Mucosa of gallbladder (tissue), 1 donor: ENCODE measurements around the gene SLCO2A1. TPM values are rescaled to one million over a fixed set of nuclear protein-coding genes. Genes with fewer than 3 reads are reported as not detected.

Source experiments
- DNase-seq: peaks from one replicate; pipeline ENCODE4 v3.0.0-alpha.2; 2020; ENCODE audit warnings: low spot score
- total RNA-seq: library from RNA; stranded (reverse); gene quantifications from one replicate; pipeline ENCODE4 v1.2.1, GENCODE V29; 2021
- donor health status: DM: no; HTN: no; CAD: no.

Gene SLCO2A1
- total RNA-seq, 1 donor from 2014 or later: 48.1 TPM

DNA sequence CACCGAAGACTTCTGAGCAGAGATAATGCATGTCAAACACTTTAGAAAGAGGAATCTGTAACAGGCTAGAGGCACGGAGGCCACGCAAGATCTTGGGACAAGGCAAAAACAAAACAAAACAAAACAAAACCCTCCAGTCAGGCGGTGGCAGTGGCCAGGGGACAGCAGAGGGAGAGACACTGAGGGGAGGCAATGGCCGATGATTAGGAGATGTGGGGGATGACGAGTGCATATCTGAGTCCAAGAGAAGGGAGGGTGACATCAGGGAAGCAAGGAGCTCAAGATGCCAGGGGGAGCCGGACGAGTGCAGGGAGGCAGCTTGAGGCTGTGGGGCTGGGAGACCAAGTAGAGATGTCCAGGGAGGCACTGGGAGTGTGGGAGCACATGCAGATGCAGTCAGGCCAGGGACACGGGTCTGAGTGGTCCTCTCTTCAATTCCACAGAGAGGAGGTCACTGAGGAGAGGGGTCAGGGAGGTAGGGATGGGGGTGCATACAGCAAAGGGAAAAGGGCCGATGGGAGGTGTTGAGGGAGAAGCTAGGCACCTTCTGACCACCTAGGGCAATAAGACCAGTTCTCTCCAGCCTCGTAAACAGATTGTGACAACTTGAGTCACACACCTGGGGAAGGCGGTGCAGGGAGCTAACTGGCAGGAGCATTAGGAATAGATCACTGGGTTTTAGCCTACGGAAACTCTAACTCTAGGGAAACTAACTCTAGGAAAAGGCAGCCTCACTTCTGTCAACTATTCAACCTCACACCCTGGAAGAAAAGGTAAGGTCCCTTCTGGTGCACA is 29.6 kb downstream of the SLCO2A1 start:
- DNase-seq: no peak

DNA sequence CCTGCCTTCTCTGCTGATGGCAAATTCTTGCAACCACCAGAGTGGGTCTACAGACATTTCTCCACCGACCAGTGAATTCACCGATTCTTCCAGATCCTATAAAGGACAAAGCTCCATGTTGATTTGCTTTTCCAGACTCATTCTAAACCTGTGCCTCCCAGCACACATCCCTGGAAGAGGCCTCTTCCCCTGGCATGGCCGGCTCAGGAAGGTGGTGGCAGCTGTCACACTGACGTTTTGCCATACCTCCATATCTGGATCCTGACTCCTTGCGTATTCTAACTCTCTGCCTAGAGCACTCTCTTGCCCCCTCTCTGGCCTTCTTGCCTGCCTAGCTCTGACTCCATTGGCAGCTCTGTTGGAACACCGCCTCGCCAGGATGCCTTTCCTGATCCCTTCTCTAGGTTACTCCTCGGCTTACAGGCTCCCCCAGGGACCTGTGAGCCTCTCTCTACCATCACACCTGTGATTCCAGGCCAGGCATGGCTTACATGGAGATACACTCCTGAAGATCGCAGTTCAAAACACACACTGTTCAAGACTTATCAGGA is 31.0 kb downstream of the SLCO2A1 start:
- no peak for DNase-seq

DNA sequence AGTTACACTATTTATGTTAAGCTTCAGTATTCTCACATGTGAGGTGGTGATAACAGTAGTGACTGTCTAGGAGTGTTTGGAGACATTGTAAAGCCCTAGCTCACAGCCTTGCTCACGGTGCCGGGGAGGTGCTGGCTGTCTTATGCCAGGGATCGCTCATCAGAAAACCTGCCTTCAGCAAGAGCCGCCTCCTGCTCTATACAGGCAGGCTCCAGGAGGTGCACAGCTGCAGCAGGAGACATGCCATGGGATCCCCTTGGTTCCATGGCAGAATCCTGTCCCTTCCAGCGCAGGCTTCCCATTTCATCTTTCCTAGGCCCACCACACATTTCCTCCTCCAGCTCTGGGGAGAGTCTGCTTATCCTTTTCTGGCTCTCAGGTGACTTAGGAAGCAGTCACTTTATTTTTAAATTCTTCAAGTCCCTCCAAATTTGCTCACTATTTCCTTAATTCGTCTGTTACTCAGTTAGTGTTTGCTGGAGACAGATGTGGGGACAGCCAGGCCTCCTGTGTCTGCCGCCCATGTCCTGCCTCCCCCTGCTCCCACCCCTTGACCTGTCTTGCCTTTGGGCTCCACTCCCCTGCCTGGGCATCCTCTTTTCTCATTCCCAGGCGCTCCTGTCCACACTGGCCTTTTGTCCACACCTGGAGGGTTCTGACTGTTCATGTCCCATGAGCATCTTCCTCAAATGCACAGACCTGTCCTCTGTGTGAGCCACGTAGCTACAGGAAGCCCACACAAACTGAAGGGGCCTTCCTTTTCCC is 31.7 kb downstream of the SLCO2A1 start:
- DNase-seq: no peak

- DNase-seq: no peak
These were observed 32.7 kb downstream of the SLCO2A1 start for GRCh38 chr3:133996996-133997395.

DNA sequence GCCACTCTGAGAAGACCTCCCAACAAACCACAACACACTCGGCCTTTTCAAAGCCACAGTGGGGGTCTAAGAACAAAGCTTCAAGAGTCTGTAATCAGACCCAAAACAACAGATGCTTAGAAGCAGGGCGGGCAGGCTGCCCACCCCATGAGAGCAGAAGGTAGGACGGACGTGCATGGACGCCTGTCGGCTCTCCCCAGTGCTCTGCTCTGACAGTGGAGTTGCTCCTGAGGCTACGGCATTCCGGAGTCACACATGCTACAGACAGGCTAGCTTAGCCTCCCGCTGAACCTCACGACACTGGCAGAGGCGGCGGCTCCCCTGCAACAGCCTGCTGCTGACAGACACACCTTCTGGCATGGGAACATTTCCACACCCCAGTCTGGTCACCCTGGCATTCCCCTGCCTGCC is 33.5 kb downstream of the SLCO2A1 start:
- no peak for DNase-seq

DNA sequence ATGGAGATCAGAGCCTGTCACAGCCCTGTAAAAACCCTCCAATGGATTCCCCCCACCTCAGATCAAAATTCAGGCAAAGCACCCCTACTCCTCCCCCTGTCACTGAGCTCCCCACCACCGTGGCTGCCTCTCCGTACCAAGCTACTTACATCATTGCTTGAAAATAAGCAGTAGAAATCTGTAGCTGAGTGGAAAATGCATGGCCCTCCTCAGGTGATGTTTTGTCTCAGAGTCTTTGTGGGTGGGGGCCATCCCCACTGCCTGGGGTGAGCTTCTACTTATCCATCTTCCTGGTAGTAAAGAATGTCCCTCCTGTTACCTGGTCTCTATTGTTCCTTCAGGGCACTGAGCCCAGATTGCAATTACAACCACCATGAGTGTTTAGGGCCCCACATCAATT is 34.5 kb downstream of the SLCO2A1 start:
- no peak for DNase-seq

GRCh38 chr3:133994166-133994890 is 35.4 kb downstream of the SLCO2A1 start:
- no peak for DNase-seq

GRCh38 chr3:133992951-133993620 is 36.6 kb downstream of the SLCO2A1 start:
- DNase-seq: no peak

DNA sequence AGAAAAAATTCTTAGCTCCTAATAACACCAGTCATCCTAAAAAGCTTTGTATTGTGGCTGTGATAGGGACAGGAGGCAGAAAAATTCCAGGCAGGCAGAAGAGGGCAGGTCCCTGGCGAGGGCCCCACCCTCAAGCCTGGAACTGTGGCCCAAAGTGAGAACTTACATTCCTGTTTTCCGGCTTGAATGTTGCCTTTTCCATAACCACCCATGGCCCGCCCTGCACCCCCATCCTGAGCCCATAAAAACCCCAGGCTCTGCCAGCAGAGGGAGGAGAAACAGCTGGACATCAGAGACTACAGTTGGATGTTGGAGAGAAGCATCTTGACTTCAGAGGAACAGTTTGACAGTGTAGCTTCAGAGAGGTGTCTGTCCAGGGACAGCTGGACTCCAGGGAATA is 37.3 kb downstream of the SLCO2A1 start:
- DNase-seq: no peak

GRCh38 chr3:133991637-133992036 is 38.1 kb downstream of the SLCO2A1 start:
- DNase-seq: no peak

GRCh38 chr3:133991209-133991608 is 38.5 kb downstream of the SLCO2A1 start:
- DNase-seq: no peak

- DNase-seq: no peak
These were observed 39.6 kb downstream of the SLCO2A1 start for GRCh38 chr3:133989936-133990702.

DNA sequence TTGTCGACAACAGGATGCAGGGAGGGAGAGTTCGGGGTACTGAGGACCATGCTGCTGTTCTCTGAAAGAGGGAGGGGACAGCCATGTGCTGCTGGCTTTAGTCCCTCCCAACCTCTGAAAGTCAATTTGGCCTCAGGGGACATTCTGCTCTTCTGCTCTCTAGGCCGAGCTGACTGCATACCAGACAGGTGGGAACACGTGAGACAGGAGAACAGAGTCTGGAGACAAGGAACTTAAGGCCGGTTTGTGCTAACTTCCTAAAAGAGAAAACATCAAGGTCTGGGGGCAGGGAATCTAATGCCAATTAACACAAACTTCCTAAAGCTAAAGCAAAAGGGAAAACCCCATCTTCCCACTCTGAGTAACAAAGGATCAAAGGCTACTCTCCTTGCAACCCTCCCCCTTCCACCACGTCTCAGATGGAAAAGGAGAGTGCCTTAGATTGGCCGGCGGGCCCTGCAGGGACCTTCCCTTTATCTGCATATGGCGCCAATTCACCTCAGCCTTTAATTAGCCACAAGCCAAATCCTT is 41.0 kb downstream of the SLCO2A1 start:
- DNase-seq: no peak

- no peak for DNase-seq
These were observed 41.7 kb downstream of the SLCO2A1 start for GRCh38 chr3:133987948-133988484.

DNA sequence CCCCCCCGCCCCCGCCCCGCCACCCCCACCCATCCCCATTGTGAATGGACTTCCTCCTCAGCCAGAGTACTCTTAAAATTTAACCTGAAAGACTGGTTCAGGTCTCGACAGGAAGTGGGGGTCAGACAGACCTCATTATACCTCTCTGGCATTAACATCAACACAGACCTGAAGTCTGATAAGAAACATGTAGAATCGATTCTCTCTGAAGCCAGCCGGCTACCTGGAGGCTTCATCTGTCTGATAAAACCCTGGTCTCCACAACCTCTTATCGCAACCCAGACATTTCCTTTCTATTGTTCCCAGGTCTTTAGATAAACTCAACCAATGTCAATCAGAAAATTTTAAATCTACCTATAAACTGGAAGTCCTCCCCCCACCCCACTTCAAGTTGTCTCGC is 42.6 kb downstream of the SLCO2A1 start:
- no peak for DNase-seq

- peak; percentile 34 for DNase-seq
These were observed 43.4 kb downstream of the SLCO2A1 start for GRCh38 chr3:133986311-133986710.

DNA sequence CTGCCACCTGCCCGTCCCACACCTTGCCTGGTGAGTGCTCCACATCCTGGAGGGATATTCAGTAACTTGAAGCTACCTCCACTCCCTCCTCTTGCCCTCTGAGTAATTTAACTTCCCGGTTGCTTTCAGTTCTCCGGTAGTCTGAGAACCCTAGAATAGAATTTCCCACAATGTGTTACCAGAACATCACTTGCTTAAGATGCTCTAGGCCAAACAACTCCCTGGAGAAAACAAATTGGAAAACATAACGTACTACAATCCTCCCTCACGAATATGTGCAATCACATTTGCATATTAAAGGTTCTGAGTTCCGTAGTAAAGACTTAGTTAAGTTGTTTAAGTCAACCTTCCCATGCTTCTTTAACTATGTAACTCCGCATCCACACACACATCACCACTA is 44.8 kb downstream of the SLCO2A1 start:
- no peak for DNase-seq

- DNase-seq: no peak
These were observed 45.9 kb downstream of the SLCO2A1 start for GRCh38 chr3:133983576-133984560.

- no peak for DNase-seq
These were observed 46.6 kb downstream of the SLCO2A1 start for GRCh38 chr3:133983126-133983525.
